Pancreas (tissue), 10 donors: ENCODE data around the gene SPTBN1. TPM values are rescaled to one million over a fixed set of nuclear protein-coding genes. Genes with fewer than 3 reads are reported as not detected.

ENCODE experiments used
- ATAC-seq, 4 donors: fragments of 200-7000 bp; cut with Tn5 transposase; one replicate each; pipeline versions ENCODE4 v1.8.0 to v1.9.1; 2020; ENCODE audit warnings: mild to moderate bottlenecking in 4 of 4, moderate library complexity in 4 of 4
- DNase-seq, 6 donors: peaks; one replicate each; pipeline ENCODE4 v3.0.0-alpha.2; 2020
- FAIRE-seq: peaks from 2 replicates; lab custom pipeline; 2012; peaks lifted over from hg19 to GRCh38; lab: Jason Lieb, UNC
- H3K27ac ChIP-seq, 4 donors: fragments of 200-600 bp; sonication (generic); 1 replicate in 3 of 4; 2 replicates in 1 of 4; pipeline versions ENCODE4 v1.5.0 to v1.8.0; 2020
- H3K27me3 ChIP-seq, 4 donors: fragments of 200-600 bp; one replicate each; pipeline ENCODE4 v1.8.0; 2021
- H3K36me3 ChIP-seq, 3 donors: fragments of 200-600 bp; sonication (generic) in 1 of 3; one replicate each; pipeline versions ENCODE4 v1.5.0 to v1.8.0; 2020 to 2021
- H3K4me1 ChIP-seq, 3 donors: fragments of 200-600 bp; one replicate each; pipeline ENCODE4 v1.8.0; 2021
- H3K4me3 ChIP-seq, 4 donors: fragments of 200-600 bp; sonication (generic) in 2 of 4; one replicate each; pipeline versions ENCODE4 v1.5.0 to v1.8.0; 2020 to 2021
- H3K9me3 ChIP-seq, 4 donors: fragments of 200-600 bp; one replicate each; pipeline ENCODE4 v1.8.0; 2021
- WGBS, 2 donors: extraction: QIAGEN DNeasy Blood & Tissue Kit; methylation state at CpG; one replicate each; pipeline ENCODE4 v1.1.7; 2013; 5-methylcytosine and 5-hydroxymethylcytosine counted together
- intact Hi-C, 3 donors: fragments of 100-400 bp; cut with DNase I; formaldehyde crosslinking; loops; one replicate each; pipeline versions ENCODE4 v1.11.1 to v1.14.2; 2022
- polyA plus RNA-seq, 2 donors: library from polyadenylated mRNA; stranded (reverse); fragments of 200-250 nt; gene quantifications; one replicate each; pipeline ENCODE4 v1.2.3, GENCODE V29; 2013
- total RNA-seq, 6 donors: library from RNA; stranded (reverse); fragmentation: NEBNext Ultra II Directional in 4 of 6; extraction: Animal tissue kit (Norgen Biotek cat#: 25700) in 4 of 6; gene quantifications; one replicate each; pipeline versions ENCODE4 v1.2.1 to v1.2.4, GENCODE V29; 2021 to 2023
- TF ChIP-seq, protein P1 (sequence below), 4 donors: fragments of 200-600 bp; sonication (generic) in 3 of 4; IDR thresholded peaks; one replicate each; pipeline versions ENCODE4 v1.5.0 to v1.8.0; 2021; ENCODE audit warnings: antibody characterized with exemption in 4 of 4
- donor health status: healthy with polysubstance abuse.
- donor health status: DM: no; HTN: no; CAD: no; lungs with moderate emphysema.
- donor health status: DM: no; HTN: no; CAD: no.
- donor health status: control.
- donor health status: control.
- donor health status: Bipolar disorder and iron deficiency.
- donor health status: DM: yes; HTN: yes; CAD: no.
- donor health status: DM: no; HTN: no; CAD: no.
- donor health status: DM: no; HTN: no; CAD: no.
- donor health status: DM: yes; HTN: yes; CAD: no.

Gene SPTBN1
- total and polyA plus RNA-seq, 8 donors = 43.8 to 192 (median 84.4) TPM

- Histone ChIP-seq H3K36me3 (no peaks in the 10 kb centered on the region), H3K4me3 (no peak overlapping the region), H3K4me1 (peaks cover 13 to 50% (median 39%) of the 10 kb centered on the region in 3 donors), H3K9me3 (no peaks in the 10 kb centered on the region), H3K27me3 (no peaks in the 10 kb centered on the region), H3K27ac (peak overlapping the region in 2 of 4 donors; percentile 58 to 62)
- WGBS, 2 donors = 79 to 80% methylated on average over 7 of the region's 7 CpGs
- DNase-seq = no peak
- no peak for FAIRE-seq
- intact Hi-C loops = no loop called here
- TF ChIP-seq, protein P1, sequence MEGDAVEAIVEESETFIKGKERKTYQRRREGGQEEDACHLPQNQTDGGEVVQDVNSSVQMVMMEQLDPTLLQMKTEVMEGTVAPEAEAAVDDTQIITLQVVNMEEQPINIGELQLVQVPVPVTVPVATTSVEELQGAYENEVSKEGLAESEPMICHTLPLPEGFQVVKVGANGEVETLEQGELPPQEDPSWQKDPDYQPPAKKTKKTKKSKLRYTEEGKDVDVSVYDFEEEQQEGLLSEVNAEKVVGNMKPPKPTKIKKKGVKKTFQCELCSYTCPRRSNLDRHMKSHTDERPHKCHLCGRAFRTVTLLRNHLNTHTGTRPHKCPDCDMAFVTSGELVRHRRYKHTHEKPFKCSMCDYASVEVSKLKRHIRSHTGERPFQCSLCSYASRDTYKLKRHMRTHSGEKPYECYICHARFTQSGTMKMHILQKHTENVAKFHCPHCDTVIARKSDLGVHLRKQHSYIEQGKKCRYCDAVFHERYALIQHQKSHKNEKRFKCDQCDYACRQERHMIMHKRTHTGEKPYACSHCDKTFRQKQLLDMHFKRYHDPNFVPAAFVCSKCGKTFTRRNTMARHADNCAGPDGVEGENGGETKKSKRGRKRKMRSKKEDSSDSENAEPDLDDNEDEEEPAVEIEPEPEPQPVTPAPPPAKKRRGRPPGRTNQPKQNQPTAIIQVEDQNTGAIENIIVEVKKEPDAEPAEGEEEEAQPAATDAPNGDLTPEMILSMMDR (IDR thresholded peaks at IDR 0.05) = no peak
- ATAC-seq = no peak
Observed at GRCh38 chr2:54590216-54591120, 134.3 kb downstream of the SPTBN1 start.

GRCh38 chr2:54591551-54591950 is 135.4 kb downstream of the SPTBN1 start:
- intact Hi-C loops = no loop called here
- H3K4me1 ChIP-seq = peaks cover 13 to 48% (median 28%) of the 10 kb centered on the region in 3 donors
- ATAC-seq = no peak

DNA sequence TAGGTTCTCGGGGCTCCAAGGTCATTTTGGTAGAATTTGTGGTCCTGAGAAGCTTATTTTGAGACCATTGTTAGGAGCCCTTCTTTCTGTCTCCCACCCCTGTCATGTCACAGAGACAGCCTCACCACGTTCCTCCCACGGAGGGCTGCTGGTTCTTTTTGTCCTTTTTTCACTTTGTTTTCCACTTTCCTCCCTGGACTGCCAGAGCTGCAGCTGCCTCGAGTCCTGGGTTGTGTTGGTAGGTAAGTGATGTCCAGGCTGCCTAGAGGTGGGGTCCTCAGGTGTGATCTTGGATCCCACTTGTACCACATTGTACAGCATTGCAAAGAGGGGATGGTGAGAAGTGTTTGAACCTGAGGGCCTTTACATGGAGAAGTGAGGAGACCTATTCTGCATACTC is 137.1 kb downstream of the SPTBN1 start:
- intact Hi-C loops = no loop called here
- H3K4me1 ChIP-seq = peaks cover 25 to 57% (median 37%) of the 10 kb centered on the region in 3 donors
- DNase-seq (no peak), ATAC-seq (no peak), FAIRE-seq (no peak)
- H3K27me3 ChIP-seq = no peaks in the 10 kb centered on the region
- no peak overlapping the region for H3K27ac ChIP-seq
- TF ChIP-seq, protein P1 (IDR thresholded peaks at IDR 0.05) = no peak
- H3K9me3 ChIP-seq = no peaks in the 10 kb centered on the region
- H3K4me3 ChIP-seq = no peak overlapping the region
- H3K36me3 ChIP-seq = no peaks in the 10 kb centered on the region
- WGBS, 2 donors = 95% methylated on average over 4 of the region's 4 CpGs

More at GRCh38 chr2:54591551-54591950, 135.4 kb downstream of the SPTBN1 start:
- no peaks in the 10 kb centered on the region for H3K9me3 ChIP-seq
- no peak overlapping the region for H3K27ac ChIP-seq
- H3K36me3 ChIP-seq = no peaks in the 10 kb centered on the region
- 92 to 94% methylated on average over 3 of the region's 3 CpGs for WGBS, 2 donors
- no peak for DNase-seq
- FAIRE-seq = no peak
- TF ChIP-seq, protein P1 (IDR thresholded peaks at IDR 0.05) = no peak
- no peak overlapping the region for H3K4me3 ChIP-seq
- H3K27me3 ChIP-seq = no peaks in the 10 kb centered on the region

DNA sequence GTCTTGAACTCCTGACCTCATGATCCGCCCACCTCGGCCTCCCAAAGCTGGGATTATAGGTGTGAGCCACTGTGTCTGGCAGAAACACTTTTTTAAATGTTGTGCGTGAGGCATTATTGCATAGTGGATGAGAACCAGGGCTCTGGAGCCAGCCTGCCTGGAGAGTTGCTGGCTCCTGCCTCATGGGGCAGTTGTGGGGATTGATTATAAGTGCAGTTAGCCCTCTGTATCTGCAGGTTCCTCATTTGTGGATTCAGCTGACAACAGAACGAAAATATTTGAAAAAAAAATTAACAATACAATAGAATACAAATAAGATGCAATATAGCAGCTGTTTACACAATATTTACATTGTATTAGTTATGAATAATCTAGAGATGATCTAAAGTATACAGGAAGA is 137.9 kb downstream of the SPTBN1 start:
- intact Hi-C loops = no loop called here
- no peak for FAIRE-seq
- Histone ChIP-seq H3K4me3 (no peak overlapping the region), H3K36me3 (peaks cover 0 to under 1% (median 0%) of the 10 kb centered on the region in 3 donors), H3K9me3 (no peaks in the 10 kb centered on the region), H3K27ac (no peak overlapping the region), H3K4me1 (peaks cover 28 to 57% (median 37%) of the 10 kb centered on the region in 3 donors), H3K27me3 (no peaks in the 10 kb centered on the region)
- ATAC-seq = no peak
- 88 to 91% methylated on average over 4 of the region's 4 CpGs for WGBS, 2 donors
- TF ChIP-seq, protein P1 (IDR thresholded peaks at IDR 0.05) = no peak
- DNase-seq = no peak
